Type B pancreatic cell (in vitro differentiated cells): ENCODE measurements around the gene TCF7L2. TPM values are rescaled to one million over a fixed set of nuclear protein-coding genes. Genes with fewer than 3 reads are reported as not detected.

Source experiments
- DNase-seq: peaks from one replicate; pipeline ENCODE4 v3.0.0; 2021; ENCODE audit warnings: mixed read lengths; ENCODE audit not compliant: unreplicated experiment; ENCODE audit errors: extremely low spot score
- H3K27ac Mint-ChIP-seq: 2 replicates; pipeline ENCODE4 v1.8.0; 2021; ENCODE audit warnings: mild to moderate bottlenecking, mixed read lengths
- H3K27me3 Mint-ChIP-seq: 2 replicates; pipeline ENCODE4 v1.8.0; 2021; ENCODE audit warnings: mixed read lengths
- H3K36me3 Mint-ChIP-seq: 2 replicates; pipeline ENCODE4 v1.8.0; 2021; ENCODE audit warnings: mixed read lengths
- H3K4me1 Mint-ChIP-seq: one replicate; pipeline ENCODE4 v1.8.0; 2021; ENCODE audit warnings: mixed read lengths; ENCODE audit not compliant: unreplicated experiment
- H3K4me3 Mint-ChIP-seq: 2 replicates; pipeline ENCODE4 v1.8.0; 2021; ENCODE audit warnings: mild to moderate bottlenecking, mixed read lengths
- H3K9me3 Mint-ChIP-seq: 2 replicates; pipeline ENCODE4 v1.8.0; 2021; ENCODE audit warnings: mixed read lengths
- CTCF ChIP-seq: fragments of 200-600 bp; sonication (generic); conservative IDR thresholded peaks from 2 replicates; pipeline ENCODE4 v1.5.0; 2021; ENCODE audit warnings: antibody characterized with exemption, mild to moderate bottlenecking
- total RNA-seq: library from RNA; stranded (reverse); gene quantifications from 2 replicates; pipeline ENCODE4 v1.2.1, GENCODE V29; 2021; ENCODE audit warnings: low replicate concordance

TCF7L2 gene
- total RNA-seq, 1 donor from 2014 or later, result 39.7 TPM

GRCh38 chr10:113175176-113175575, 225.1 kb downstream of the TCF7L2 start:
- Mint-ChIP-seq H3K27me3 (no peaks in the 10 kb centered on the region), H3K27ac (no peak overlapping the region), H3K9me3 (no peaks in the 10 kb centered on the region), H3K4me3 (no peak overlapping the region), H3K36me3 (peaks cover 6% of the 10 kb centered on the region), H3K4me1 (peaks cover 16% of the 10 kb centered on the region)
- TF ChIP-seq CTCF, result no peak
- no peak for DNase-seq

DNA sequence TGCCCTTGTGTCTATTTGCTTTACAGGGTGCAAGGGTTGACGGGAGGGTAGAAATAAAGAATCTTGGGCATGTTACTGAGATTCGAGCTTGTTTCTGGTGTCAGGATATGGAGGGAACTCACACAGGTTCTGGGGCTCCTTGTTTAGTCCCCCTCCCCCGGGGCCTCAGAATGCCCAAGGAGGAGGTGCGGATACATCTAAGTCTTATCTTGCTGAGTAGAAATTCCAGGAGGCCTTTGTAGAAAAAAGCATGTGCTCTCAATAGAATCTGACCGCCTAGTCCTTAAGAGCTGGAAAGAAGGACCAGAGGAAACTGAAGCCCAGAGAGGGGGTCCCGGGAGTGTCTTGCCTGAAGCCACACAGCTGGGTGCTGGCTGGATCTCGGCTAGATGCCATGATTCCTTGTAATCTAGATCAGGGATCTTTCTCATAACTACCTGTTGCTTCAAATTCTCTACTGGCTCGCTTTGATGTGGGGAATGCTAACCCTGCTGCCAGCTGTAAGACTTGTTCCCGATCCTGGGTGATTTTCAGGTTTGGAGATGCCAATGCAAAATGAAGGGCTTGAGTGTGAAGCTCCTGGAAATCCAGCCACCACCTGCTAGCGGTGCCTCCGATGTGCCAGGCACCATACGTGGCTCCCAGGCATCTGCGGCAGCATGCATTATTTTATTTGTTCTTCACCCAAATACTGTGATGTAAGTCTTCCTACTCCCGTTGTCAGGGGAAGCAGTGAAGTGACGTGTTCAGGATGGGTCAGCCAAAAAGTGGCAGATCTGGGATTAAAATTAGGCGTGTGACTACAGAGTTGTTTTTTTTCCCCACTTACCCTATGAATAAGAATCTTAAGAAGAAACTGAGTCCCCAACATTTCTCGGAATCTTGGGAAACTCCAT, 226.0 kb downstream of the TCF7L2 start:
- Mint-ChIP-seq H3K36me3 (no peaks in the 10 kb centered on the region), H3K9me3 (no peaks in the 10 kb centered on the region), H3K27ac (no peak overlapping the region), H3K4me3 (no peak overlapping the region), H3K4me1 (peaks cover 23% of the 10 kb centered on the region), H3K27me3 (no peaks in the 10 kb centered on the region)
- TF ChIP-seq CTCF, result no peak
- DNase-seq, result no peak

- H3K27ac Mint-ChIP-seq, result no peak overlapping the region
- H3K4me3 Mint-ChIP-seq, result no peak overlapping the region
- peaks cover 23% of the 10 kb centered on the region for H3K4me1 Mint-ChIP-seq
- DNase-seq, result no peak
- H3K27me3 Mint-ChIP-seq, result no peaks in the 10 kb centered on the region
- H3K36me3 Mint-ChIP-seq, result no peaks in the 10 kb centered on the region
- H3K9me3 Mint-ChIP-seq, result no peaks in the 10 kb centered on the region
- TF ChIP-seq CTCF, result no peak
These were observed 226.7 kb downstream of the TCF7L2 start for GRCh38 chr10:113176652-113177155.

DNA sequence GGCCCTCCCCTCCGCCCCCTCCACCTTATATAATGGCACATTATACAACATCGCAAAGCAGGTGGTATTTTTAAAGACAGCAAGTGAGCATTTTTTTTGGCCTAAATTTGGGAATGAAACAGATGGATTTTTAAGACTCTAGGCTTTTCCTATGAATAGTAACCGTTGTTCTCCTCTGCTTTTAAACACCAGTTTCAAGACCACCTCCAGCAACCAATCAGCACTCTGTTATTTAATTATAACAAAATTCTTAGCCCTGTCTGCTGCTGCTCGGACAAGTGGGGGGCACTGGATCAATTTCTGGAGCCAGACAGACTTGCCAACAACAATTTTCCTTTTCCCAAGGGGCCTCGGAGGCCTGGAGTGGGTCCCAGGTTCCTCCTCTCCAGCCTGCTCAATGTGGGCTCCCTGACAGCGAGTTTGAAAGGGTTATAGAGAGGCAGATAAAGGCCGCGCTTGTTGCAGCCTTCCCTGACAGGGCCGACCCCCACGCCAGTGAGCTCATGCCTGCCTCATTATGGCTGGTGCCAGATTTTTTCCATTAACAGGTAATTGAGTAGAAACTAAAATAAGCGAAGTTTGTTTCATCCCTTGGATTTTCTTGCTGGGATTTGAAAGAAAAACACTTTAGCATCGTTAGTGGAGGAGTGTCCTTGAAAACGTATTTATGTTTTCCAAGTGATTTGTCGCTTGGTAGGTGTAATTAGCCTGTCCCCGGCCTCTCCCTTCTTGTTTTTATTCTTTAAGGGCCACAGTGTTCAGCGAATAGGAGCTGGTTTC, 227.3 kb downstream of the TCF7L2 start:
- Mint-ChIP-seq H3K9me3 (no peaks in the 10 kb centered on the region), H3K27me3 (no peaks in the 10 kb centered on the region), H3K4me3 (no peak overlapping the region), H3K27ac (no peak overlapping the region), H3K36me3 (no peaks in the 10 kb centered on the region), H3K4me1 (peaks cover 23% of the 10 kb centered on the region)
- DNase-seq, result no peak
- no peak for TF ChIP-seq CTCF

GRCh38 chr10:113177936-113178335, 227.9 kb downstream of the TCF7L2 start:
- Mint-ChIP-seq H3K27me3 (no peaks in the 10 kb centered on the region), H3K27ac (peak overlapping the region; percentile 32), H3K4me1 (peaks cover 23% of the 10 kb centered on the region), H3K9me3 (no peaks in the 10 kb centered on the region), H3K4me3 (no peak overlapping the region), H3K36me3 (no peaks in the 10 kb centered on the region)
- no peak for DNase-seq
- no peak for TF ChIP-seq CTCF
